Motor neuron (in vitro differentiated cells): ENCODE measurements around the gene EXOC4. TPM values are rescaled to one million over a fixed set of nuclear protein-coding genes. Genes with fewer than 3 reads are reported as not detected.

ENCODE experiments used
- ATAC-seq, 8 experiments: fragments of 200-7000 bp; cut with Tn5 transposase; replicated peaks in 6 of 8; 2 replicates each; pipeline ENCODE4 v1.8.0; 2021; ENCODE audit warnings: mild to moderate bottlenecking in 8 of 8, moderate library complexity in 8 of 8
- H3K27ac ChIP-seq, 2 donors: fragments of 250-450 bp; sonication (Bioruptor Pico); 2 replicates each; pipeline ENCODE4 v1.9.0; 2021; ENCODE audit warnings: antibody characterized with exemption in 2 of 2, mild to moderate bottlenecking in 2 of 2, moderate library complexity in 1 of 2
- H3K4me1 ChIP-seq, 2 donors: fragments of 250-450 bp; sonication (Bioruptor Pico); replicated peaks in 1 of 2; 2 replicates each; pipeline ENCODE4 v1.6.1; 2021; ENCODE audit warnings: antibody characterized with exemption in 2 of 2, mild to moderate bottlenecking in 2 of 2, moderate library complexity in 1 of 2
- H3K4me3 ChIP-seq, 5 donors: fragments of 250-450 bp; sonication (Bioruptor Pico); 2 replicates each; pipeline ENCODE4 v1.9.0; 2021; ENCODE audit warnings: antibody characterized with exemption in 5 of 5, mild to moderate bottlenecking in 5 of 5, moderate library complexity in 4 of 5
- WGBS, 10 experiments: fragments of 450-650 bp; shearing (Covaris generic); methylation state at CpG; one replicate each; pipeline ENCODE4 v1.0.0; 2022; 5-methylcytosine and 5-hydroxymethylcytosine counted together
- in situ Hi-C, 9 experiments: fragments of 400-800 bp; cut with MboI; loops; one replicate each; pipeline ENCODE4 v1.15.0; 2021; ENCODE audit warnings: low sequenced_read_pairs in 9 of 9, low pct_unique_long_range_greater_than_20kb in 2 of 9; ENCODE audit not compliant: unreplicated experiment in 9 of 9
- total RNA-seq, 8 experiments: library from RNA; unstranded; fragments of 300-600 nt; gene quantifications; 2 replicates each; pipeline versions ENCODE4 v1.2.3 to v1.2.4, GENCODE V29; 2022

EXOC4 gene
- total RNA-seq, 8 experiments from 2014 or later = 47.7 to 103 (median 60.2) TPM

DNA sequence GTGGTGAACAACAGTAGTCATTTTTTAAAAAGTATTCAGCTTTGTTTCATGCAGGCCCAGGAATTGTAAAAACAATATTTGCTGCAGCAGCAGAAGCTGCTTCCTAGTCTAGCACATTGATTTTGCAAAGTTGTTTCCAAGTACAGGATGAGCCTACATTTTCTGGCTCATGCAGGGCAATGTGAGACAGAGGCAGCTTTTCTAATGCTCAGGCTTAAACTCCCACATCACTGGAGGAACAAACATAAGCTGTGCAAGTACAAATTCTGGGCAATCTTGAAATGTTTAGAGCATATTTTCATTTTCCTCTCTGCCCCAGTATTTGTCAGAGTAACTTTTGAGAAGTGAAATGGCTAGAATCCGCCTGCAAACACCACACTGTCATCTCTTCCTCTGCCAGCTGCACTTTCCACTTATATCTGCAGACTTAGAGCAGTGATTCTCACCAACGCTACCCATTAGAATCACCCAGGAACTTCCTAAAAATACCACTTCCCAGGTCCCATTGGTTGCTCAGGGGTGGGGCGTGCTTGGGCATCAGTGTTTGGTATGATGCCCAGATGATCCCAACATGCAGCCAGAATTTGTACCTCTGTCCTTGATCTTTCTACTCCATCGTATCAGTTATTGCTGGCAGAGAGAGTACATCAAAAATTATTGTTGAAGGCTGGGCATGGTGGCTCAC lies 570.1 kb downstream of the EXOC4 start:
- no peak overlapping the region for H3K27ac ChIP-seq
- no peaks in the 10 kb centered on the region for H3K4me1 ChIP-seq
- no peak for ATAC-seq
- H3K4me3 ChIP-seq = no peak overlapping the region
- in situ Hi-C loops = no loop called here
- WGBS, 10 experiments = 80 to 100% (median 95%) methylated on average over 1 to 3 of the region's 4 CpGs; no CpG with 5 or more reads in 2 of the 10 experiments

DNA sequence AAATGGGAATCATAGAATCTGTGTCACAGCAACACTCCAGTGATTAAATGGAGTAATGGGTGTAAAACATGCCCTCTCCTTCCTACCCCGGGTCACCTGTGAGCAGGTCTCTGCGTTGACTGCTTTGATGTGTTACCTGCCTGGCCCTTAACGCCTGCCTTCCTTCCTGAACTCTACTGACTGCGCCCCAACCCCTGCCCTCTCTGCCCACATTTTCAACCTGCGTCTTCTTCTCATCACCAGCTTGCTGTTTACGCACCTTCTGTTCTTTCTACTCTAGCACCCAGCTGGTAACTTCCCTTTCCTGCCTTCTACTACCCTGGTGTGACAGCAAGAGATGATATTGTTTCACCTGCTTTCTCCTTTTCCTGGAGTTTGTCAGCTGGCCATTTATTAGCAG lies 571.3 kb downstream of the EXOC4 start:
- in situ Hi-C loops = no loop called here
- WGBS, 10 experiments = 84 to 100% (median 100%) methylated on average over 2 to 6 of the region's 6 CpGs; no CpG with 5 or more reads in 3 of the 10 experiments
- Histone ChIP-seq H3K27ac (no peak overlapping the region), H3K4me1 (no peaks in the 10 kb centered on the region), H3K4me3 (no peak overlapping the region)
- no peak for ATAC-seq

GRCh38 chr7:133827707-133828623 lies 575.1 kb downstream of the EXOC4 start:
- 50 to 93% (median 83%) methylated on average over 2 to 7 of the region's 7 CpGs for WGBS, 10 experiments
- Histone ChIP-seq H3K27ac (no peak overlapping the region), H3K4me1 (peaks cover 0 to 3% of the 10 kb centered on the region in 2 donors), H3K4me3 (no peak overlapping the region)
- in situ Hi-C loops = no loop called here
- ATAC-seq = no peak

- H3K27ac ChIP-seq = no peak overlapping the region
- in situ Hi-C loops = no loop called here
- 81 to 100% (median 97%) methylated on average over 1 to 4 of the region's 4 CpGs; no CpG with 5 or more reads in 1 of the 10 experiments for WGBS, 10 experiments
- no peak overlapping the region for H3K4me3 ChIP-seq
- H3K4me1 ChIP-seq = peaks cover 0 to 3% of the 10 kb centered on the region in 2 donors
- ATAC-seq = no peak
These were observed 576.0 kb downstream of the EXOC4 start for GRCh38 chr7:133828906-133829305.

- no peak overlapping the region for H3K4me3 ChIP-seq
- H3K4me1 ChIP-seq = peaks cover 0 to 3% of the 10 kb centered on the region in 2 donors
- in situ Hi-C loops = no loop called here
- H3K27ac ChIP-seq = no peak overlapping the region
- ATAC-seq = peak in 2 of 8 experiments; percentile 7 to 35
- WGBS, 10 experiments = 48 to 100% (median 85%) methylated on average over 1 to 3 of the region's 4 CpGs
These were observed 576.5 kb downstream of the EXOC4 start for GRCh38 chr7:133829336-133829897.

DNA sequence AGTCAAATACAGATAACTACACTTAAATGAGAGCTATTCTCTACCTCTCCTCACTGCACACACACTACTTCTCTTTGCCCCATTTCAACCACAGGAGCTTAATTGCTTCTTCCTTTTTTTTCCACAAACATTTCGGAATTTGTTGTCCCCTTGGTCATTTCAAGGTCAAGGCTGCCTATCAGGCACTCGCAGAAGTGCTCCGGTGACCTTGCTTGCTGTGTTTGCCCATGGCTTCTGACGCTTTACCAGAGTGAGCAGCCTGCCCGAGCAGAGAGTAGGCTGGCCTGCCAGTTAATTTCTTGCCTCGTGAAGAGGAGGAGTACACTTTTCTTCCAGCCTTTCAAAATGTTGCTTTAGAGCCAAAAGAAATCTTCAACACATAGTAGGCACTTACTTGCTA lies 577.2 kb downstream of the EXOC4 start:
- no peak overlapping the region for H3K4me3 ChIP-seq
- peaks cover 0 to 3% of the 10 kb centered on the region in 2 donors for H3K4me1 ChIP-seq
- no peak for ATAC-seq
- no peak overlapping the region for H3K27ac ChIP-seq
- 81 to 100% (median 92%) methylated on average over 1 to 6 of the region's 6 CpGs; no CpG with 5 or more reads in 1 of the 10 experiments for WGBS, 10 experiments
- in situ Hi-C loops = no loop called here

DNA sequence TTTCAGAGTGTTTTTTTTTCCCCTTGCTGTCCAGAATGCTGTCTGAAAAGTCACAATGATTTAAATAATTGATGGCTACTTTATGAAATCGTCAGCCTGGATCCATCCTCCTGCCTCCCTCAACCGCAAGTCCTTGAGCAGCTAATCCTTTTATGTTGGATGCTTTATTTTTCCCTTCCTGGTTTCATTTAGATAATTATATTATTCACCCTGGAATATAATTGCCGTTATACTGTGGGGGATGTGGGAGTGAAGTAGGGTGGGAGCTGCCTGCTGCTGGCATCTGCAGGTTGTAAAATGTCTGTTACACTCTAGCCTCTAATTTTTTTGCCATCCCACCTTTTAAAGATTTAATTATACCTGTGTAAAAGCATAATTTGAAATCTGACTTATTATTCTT lies 583.8 kb downstream of the EXOC4 start:
- Histone ChIP-seq H3K27ac (no peak overlapping the region), H3K4me1 (peaks cover 0 to 21% of the 10 kb centered on the region in 2 donors), H3K4me3 (no peak overlapping the region)
- ATAC-seq = peak in 3 of 8 experiments; percentile 24 to 57 (median 37)
- in situ Hi-C loops = no loop called here
- WGBS, 10 experiments = 20 to 100% (median 80%) methylated on average over 1 to 3 of the region's 3 CpGs

- in situ Hi-C loops = no loop called here
- peak in 5 of 8 experiments; percentile 21 to 64 (median 51) for ATAC-seq
- H3K4me3 ChIP-seq = no peak overlapping the region
- H3K4me1 ChIP-seq = peaks cover 0 to 21% of the 10 kb centered on the region in 2 donors
- H3K27ac ChIP-seq = no peak overlapping the region
These were observed 584.3 kb downstream of the EXOC4 start for GRCh38 chr7:133837224-133837623.

DNA sequence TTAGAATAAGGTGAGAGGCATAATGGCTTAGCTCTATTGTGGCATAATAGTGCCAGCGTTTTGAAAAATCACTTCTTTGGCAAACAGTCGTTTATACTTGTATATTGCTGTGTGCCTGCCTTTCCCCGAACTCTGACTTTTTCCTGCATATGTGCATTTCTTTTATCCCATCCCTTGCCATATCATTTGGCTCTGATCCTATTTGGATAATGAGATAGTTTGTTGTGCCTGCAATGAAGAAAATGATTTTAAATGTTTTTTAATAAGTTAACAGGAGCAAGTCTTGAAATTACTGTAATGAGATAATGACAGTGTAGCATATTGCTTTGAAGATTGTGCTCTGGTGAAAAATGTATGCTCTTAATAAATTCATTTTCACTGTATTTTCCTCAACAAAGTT lies 586.2 kb downstream of the EXOC4 start:
- H3K27ac ChIP-seq = no peak overlapping the region
- peaks cover 0 to 21% of the 10 kb centered on the region in 2 donors for H3K4me1 ChIP-seq
- ATAC-seq = peak in 1 of 8 experiments; percentile 11
- no peak overlapping the region for H3K4me3 ChIP-seq
- 27 to 88% (median 69%) methylated on average over 1 to 3 of the region's 3 CpGs; no CpG with 5 or more reads in 1 of the 10 experiments for WGBS, 10 experiments
- in situ Hi-C loops = no loop called here

- WGBS, 10 experiments = 80 to 100% (median 100%) methylated on average over 1 to 2 of the region's 2 CpGs
- Histone ChIP-seq H3K4me1 (no peaks in the 10 kb centered on the region), H3K4me3 (no peak overlapping the region), H3K27ac (no peak overlapping the region)
- ATAC-seq = no peak
- in situ Hi-C loops = no loop called here
These were observed 590.5 kb downstream of the EXOC4 start for GRCh38 chr7:133843341-133843740.

- Histone ChIP-seq H3K27ac (no peak overlapping the region), H3K4me3 (no peak overlapping the region), H3K4me1 (no peaks in the 10 kb centered on the region)
- ATAC-seq = no peak
- in situ Hi-C loops = no loop called here
These were observed 592.1 kb downstream of the EXOC4 start for GRCh38 chr7:133845005-133845404.

DNA sequence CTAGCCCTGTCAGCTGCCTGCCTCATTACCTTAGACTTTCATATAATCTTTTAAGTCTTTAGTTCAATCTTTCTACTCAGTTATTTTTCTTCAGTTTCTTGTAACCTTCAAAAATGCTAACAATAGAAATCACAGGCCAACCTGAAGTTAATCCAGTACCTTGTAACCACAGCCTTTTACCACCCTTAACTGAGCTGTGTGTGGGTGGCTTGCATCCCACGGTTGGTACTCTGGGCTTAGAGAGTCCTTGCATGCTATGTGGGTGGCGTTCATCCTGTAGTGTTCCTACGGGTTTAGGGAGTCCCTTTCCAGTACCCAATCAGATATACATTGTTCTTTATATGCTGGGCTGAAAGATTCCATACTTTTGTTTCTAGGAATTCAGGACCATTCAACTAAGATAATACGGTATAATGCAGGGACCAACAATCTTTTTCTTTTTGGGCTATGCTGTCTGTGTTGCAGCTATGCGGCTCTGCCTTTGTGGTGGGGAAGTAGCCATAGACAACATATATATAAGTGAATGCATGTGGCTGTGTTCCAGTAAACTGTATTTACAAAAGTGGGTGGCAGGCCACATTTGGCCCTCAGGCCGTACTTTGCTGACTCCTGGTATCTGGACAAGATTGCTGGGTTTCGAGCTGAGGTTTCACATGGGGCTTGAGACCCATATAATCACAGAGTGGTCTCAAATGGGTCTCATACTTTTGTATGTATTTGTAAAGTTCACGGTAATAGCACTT lies 593.5 kb downstream of the EXOC4 start:
- no peaks in the 10 kb centered on the region for H3K4me1 ChIP-seq
- ATAC-seq = peak in 4 of 8 experiments; percentile 9 to 97 (median 74)
- WGBS, 10 experiments = 33 to 93% (median 82%) methylated on average over 3 to 8 of the region's 8 CpGs; no CpG with 5 or more reads in 2 of the 10 experiments
- in situ Hi-C loops = no loop called here
- H3K4me3 ChIP-seq = no peak overlapping the region
- no peak overlapping the region for H3K27ac ChIP-seq
